HG03060 (cell line): ENCODE data around the gene IREB2.
"Not testable (repeated sequence)": the region's sequence is repeated elsewhere in the genome, so short reads cannot be mapped to it uniquely, and the experiment has no call there.

Source experiments
- ATAC-seq: cut with Tn5 transposase; IDR thresholded peaks from one replicate; pipeline ENCODE4 v1.9.1; 2021; ENCODE audit warnings: low read depth, moderate number of reproducible peaks; ENCODE audit not compliant: unreplicated experiment

IREB2 gene

GRCh38 chr15:78437762-78438618 is at the start of gene IREB2:
IREB2 (plus strand) TSS chr15:78438216; CDS start chr15:78438338, 122 bp downstream.
- ATAC-seq, result peak; percentile 84

- ATAC-seq, result no peak
Measured at GRCh38 chr15:78388865-78389264, 49.2 kb upstream of the IREB2 start.

GRCh38 chr15:78389322-78389721 is 48.7 kb upstream of the IREB2 start:
- ATAC-seq, result no peak

GRCh38 chr15:78389738-78390137 is 48.3 kb upstream of the IREB2 start:
- ATAC-seq, result no peak

- ATAC-seq, result no peak
Measured at GRCh38 chr15:78390242-78390641, 47.8 kb upstream of the IREB2 start.

- no peak for ATAC-seq
Measured at GRCh38 chr15:78390826-78391225, 47.2 kb upstream of the IREB2 start.

- no peak for ATAC-seq
Measured at GRCh38 chr15:78391781-78392180, 46.2 kb upstream of the IREB2 start.

- no peak for ATAC-seq
Measured at GRCh38 chr15:78392430-78392829, 45.6 kb upstream of the IREB2 start.

- ATAC-seq, result no peak
Measured at GRCh38 chr15:78393137-78393536, 44.9 kb upstream of the IREB2 start.

- ATAC-seq, result no peak
Measured at GRCh38 chr15:78394026-78394425, 44.0 kb upstream of the IREB2 start.

GRCh38 chr15:78394981-78395616 is 42.9 kb upstream of the IREB2 start:
- no peak for ATAC-seq

GRCh38 chr15:78396186-78396814 is 41.7 kb upstream of the IREB2 start:
- no peak for ATAC-seq

- no peak for ATAC-seq
Measured at GRCh38 chr15:78396976-78397375, 41.0 kb upstream of the IREB2 start.

- no peak for ATAC-seq
Measured at GRCh38 chr15:78397382-78397781, 40.6 kb upstream of the IREB2 start.

GRCh38 chr15:78398076-78398825 is 39.8 kb upstream of the IREB2 start:
- no peak for ATAC-seq

GRCh38 chr15:78399091-78399490 is 38.9 kb upstream of the IREB2 start:
- ATAC-seq, result no peak

- no peak for ATAC-seq
Measured at GRCh38 chr15:78402061-78402610, 35.9 kb upstream of the IREB2 start.

GRCh38 chr15:78404125-78404524 is 33.9 kb upstream of the IREB2 start:
- ATAC-seq, result no peak

GRCh38 chr15:78404796-78405195 is 33.2 kb upstream of the IREB2 start:
- ATAC-seq, result not testable (repeated sequence)

GRCh38 chr15:78405336-78405924 is 32.6 kb upstream of the IREB2 start:
- ATAC-seq, result no peak
